ENCODE results near the gene DIPK1A.

The DIPK1A gene

DNA sequence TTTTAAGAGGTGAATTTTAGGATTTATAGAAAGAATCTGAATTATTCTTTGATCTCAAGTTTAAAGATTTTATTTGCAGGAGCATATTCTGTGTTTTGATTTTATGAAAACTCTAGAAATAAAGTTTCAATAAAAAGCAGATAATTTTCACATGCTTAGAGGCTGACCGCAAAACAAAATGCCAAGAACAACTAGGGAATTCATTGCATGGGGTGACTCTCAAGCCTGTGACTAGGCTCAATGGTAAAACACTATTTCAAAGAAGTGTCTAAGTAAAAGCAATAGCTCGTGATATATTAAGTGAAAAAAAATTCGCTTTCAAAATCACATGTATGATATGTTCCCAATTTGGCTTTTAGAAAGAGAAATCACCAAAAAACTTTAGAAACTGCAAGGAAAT, 79.9 kb downstream of the DIPK1A start:
- DNase-seq (ENCODE audit: extremely low read depth in 1 of 2, low read depth in 1 of 2): no peak

DNA sequence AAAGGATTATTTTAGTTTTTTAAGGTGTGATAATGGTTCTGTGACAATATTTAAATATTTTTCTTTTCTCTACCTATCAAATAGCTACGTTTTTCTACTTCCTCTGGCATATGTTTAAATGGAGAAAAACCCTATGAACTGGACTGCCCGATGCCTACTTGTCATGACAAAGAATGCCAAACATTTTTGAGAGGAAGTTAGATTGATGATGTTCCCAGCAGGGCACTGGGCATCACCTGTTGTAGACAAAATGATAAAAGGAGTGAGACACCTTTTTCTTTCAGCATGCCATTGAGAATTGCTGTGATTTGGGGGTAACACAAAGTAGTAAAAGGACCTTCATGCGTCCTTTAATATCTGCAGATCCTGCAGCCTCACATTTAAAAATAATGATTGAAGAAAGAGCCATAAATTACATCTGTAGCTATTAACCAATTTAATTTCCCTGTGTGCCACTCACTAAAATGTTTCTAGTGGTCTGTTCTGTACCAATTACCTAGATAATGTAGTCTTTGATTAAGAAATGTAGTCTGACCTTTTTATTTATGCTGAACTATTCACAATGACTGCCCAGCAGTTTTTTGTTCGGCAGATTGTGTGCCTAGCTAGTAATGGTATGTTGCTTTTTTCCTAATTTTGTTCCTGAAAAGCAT, 81.8 kb downstream of the DIPK1A start:
- DNase-seq (ENCODE audit: extremely low read depth in 1 of 2, low read depth in 1 of 2): no peak

DNA sequence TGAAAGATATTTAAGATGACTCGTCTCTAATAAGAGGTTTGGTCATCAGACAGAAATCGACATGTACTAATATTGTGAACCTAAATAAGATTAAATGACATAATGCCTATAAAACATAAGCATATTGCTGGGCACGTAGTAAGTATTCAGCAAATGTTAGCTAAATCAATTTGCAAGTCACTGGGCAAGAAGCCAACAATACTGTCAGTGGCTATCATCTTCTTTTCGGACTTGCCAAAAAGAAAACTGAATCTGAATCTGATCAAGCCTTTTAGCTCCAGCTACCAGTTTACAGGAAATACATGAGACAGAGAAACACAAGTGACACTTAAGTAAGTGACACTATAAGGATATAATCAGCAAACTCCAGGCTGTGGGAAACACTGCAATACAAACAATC, 83.5 kb downstream of the DIPK1A start:
- no peak for DNase-seq (ENCODE audit: extremely low read depth in 1 of 2, low read depth in 1 of 2)

DNA sequence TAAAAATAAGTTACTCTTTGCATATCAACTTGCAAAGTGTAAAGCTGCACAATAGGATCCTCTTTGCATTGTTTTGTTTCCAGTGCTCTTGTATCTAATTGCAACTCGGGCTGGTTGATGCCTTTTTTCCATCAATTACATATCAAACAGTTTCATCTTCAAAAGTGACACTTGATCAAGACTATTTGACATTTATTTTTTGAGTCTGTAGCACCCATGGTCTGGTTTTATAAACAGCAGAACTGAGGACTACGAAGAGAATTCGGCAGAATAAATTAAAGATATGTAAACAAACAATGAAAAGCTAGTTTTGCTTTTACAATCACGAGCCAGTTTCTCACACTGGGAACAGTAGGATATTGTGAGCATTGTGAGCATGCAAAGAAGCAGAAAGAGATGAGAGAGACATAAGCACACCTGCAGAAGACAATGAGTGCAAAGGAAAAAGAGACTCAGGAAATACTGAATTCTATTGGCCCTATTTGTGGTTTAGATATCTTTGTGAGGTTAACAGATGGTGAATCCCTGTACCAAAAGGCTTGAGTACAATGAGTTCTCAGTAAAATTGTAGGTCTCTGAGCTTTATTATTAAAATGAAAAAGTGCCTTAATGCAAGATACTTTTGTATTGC, 84.1 kb downstream of the DIPK1A start:
- DNase-seq (ENCODE audit: extremely low read depth in 1 of 2, low read depth in 1 of 2): no peak

DNA sequence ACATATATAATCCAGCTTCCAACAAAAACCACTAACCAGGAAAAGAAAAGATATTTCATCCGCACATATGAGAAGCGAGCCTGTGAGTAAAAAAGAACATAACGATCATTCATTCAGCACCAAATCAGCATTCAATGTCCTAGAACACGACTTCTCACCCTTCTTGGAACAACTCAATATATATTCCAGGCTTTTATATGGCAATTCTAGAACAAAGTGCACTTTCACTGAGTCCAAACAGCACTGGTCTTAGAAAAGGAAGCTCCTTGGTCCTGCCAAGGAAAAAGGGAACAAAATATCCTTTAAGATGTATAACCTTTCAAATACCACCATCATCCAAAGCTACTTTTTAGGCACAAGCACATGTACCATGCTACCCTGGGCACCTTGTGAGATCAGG, 84.9 kb downstream of the DIPK1A start:
- DNase-seq (ENCODE audit: extremely low read depth in 1 of 2, low read depth in 1 of 2): no peak

DNA sequence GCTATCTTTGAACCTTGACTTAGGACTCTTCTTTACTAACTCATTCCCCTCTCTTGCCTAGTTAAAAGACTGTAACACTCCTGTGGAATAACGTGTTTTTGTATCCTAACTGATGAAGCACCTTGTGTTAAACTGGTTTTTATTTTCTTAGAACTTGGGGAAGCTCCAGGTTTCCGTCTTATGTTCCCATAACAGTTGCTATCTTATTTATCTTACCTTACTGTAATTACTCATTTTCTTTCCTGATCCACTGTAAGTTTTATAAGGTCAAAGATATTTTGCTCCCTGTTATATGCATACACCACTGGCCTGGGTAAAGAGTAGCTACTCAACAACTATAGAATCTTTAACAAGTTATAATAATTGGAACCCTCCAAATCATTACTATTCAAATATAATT, 86.3 kb downstream of the DIPK1A start:
- no peak for DNase-seq (ENCODE audit: extremely low read depth in 1 of 2, low read depth in 1 of 2)

DNA sequence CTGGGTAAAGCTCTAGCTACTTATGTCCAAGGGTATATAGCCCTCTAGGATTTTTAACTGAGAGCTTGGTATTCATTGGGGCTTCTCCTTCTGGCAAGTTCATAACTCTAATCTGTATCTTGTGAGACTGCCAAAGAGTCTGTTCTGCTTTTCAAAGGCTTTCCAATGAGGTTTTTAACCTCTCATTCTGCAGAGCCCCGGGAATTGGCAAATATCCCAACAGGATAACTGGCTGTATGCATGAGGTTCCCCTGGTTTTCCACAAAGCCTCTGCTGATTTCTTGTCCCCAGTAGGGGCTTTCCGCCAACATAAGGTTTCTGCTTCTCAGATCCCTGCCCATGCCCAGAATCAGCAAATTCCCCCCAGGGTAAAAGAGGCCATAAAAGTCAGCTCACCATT, 88.5 kb downstream of the DIPK1A start:
- DNase-seq (ENCODE audit: extremely low read depth in 1 of 2, low read depth in 1 of 2): no peak

DNA sequence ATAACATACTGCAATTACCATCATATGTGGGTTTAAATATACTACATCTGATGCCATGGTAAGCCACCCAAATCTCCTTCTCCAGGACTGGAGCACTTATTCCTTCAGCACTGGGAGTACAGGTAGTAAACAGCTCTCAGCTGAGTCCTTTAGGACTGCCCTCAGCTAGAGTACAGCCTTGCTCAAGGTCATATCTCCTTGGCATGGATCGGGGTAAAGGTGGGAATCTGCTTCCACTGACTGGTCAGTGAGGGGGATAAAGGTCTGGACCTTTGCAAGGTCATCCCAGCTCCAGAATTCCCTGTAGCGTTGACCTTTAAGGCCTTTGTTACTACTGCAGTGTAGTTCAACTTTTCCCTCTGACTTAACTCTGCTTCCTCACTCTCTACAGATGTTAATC, 90.7 kb downstream of the DIPK1A start:
- DNase-seq (ENCODE audit: extremely low read depth in 1 of 2, low read depth in 1 of 2): no peak

DNA sequence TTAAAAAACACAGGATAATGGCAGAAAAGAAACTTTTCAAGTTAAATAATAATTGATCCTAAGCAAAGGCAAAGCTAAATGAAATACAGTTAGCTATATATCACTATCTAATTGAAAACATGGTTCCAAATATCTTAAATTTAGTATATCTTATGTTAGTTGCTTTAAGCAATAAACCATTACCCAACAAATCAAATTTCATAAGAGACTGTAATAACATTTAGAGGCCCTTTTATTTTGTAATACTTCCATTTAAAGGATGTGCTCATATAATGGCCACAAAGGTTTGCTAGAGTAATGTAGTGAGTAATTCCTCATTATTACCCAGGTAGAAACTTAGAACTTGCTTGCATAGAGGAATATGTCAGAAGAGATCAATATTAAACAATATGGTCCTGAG, 97.1 kb downstream of the DIPK1A start:
- no peak for DNase-seq (ENCODE audit: extremely low read depth in 1 of 2, low read depth in 1 of 2)

DNA sequence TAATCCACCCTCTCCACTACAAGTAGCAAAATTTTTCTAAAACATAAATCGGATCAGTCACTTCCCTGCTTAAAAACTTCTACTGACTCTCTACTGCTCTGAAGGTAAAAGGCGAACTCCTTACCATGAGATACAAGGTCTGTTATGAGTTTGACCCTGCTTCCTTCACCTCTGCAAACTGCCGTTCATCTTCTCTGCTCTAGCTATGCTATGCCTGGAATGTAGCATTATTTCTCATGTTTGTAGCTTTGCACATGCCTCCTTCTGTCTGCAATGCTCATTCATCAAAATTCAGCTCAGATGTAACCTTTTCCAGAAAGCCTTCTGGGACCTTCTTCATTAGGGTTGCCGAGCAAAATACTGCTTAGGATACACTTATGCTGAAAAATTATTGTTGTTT, 98.7 kb downstream of the DIPK1A start:
- DNase-seq (ENCODE audit: extremely low read depth in 1 of 2, low read depth in 1 of 2): no peak

DNA sequence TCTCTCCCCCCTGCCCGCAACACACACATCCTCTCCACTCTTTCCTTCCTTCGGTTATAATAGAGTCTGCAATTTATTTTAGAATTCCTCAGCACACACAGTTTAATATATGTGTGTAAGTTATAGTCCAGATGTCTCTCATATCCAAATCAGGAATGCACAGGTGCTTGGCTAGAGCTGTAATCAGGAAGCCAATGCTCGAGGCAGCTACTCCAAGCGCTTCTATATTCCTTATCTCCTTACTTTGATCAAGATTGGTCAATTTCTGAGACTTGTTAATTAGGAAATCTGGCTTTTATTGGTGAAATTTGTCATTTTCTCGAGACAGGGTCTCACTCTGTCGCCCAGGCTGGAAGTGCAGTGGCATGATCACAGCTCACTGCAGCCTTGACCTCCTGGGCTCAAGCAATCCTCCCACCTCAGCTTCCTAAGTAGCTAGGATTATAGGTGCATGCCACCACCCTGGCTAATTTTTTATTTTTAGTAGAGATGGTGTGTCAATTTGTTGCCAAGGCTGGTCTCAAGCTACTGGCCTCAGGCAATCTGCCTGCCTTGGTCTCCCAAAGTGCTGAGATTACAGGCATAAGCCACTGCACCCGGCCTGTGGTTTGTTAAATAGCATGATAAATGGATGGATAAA, 101.7 kb downstream of the DIPK1A start:
- DNase-seq (ENCODE audit: extremely low read depth in 1 of 2, low read depth in 1 of 2): no peak

DNA sequence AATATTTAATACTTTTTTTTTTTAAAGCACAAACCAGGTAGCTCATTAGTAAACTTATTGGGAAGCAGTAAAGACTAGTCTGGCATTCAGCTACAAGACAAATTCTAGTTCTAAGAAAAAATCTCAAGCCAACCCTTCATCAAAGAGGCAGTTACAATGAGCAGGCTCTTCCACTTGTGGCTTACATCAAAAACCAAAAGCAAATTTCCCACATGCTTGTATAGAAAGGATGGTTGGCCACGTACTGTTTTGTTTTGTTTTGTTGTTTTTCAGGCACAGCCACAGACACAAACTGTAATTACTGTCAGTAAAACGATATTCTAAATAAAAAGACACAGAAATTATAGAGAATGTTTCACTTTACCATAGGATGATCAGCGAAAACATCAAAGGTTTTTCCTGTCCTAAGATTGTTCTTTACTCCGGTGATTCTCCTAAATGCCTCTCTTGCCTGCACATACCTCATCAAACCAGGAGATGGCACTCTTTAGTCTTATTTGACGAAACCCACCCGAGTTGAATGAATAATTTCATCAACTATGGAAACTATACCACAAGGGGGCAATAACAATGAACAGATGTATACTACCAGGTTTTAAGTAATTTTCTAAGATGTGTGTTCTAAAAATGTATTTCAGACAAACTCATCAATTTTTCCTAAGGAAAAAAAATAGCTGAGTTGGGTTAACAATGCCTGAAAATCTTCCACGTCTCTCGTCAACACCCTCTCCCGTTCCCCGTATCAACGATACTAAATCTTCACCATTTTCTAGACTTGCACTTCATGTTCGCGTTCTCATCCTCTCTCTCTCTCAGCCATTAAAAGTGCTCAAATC, 102.5 kb downstream of the DIPK1A start:
- DNase-seq (ENCODE audit: extremely low read depth in 1 of 2, low read depth in 1 of 2): peak in 1 of 2 donors; percentile 38

DNA sequence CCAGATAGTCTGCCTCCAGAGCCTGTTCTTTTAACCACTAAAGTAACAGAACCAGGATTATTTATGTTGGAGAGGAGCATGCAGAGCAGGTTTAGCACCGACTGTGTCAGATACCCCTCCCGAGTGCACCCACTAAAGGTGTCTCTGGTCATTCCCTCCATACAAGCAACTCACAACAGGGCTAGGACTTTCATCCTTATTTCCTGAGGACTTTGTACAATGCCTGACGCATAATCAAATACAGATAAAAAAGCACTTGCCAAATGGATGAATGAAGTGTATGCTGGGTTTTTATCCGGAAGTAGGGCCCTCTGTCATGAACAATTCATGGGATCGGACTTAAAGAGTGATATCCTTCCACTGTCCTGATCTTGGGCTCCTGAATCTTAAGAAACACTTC, 103.4 kb downstream of the DIPK1A start:
- no peak for DNase-seq (ENCODE audit: extremely low read depth in 1 of 2, low read depth in 1 of 2)

DNA sequence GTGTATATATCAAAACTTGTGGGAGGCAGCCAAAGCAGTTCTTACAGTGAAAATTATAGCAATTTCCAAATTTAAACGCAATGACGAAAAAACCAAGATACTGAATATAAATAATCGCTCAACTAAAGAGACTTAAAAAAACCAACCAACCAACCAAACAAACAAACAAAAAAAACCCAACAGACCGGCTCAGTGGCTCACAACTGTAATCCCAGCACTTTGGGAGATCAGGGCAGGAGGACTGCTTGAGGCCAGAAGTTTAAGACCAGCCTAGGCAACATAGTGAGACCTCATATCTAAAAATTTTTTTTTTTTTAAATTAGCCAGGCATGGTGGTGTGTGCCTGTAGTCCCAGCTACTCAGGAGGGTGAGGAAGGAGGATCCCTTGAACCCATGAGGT, 106.0 kb downstream of the DIPK1A start:
- DNase-seq (ENCODE audit: extremely low read depth in 1 of 2, low read depth in 1 of 2): no peak

DNA sequence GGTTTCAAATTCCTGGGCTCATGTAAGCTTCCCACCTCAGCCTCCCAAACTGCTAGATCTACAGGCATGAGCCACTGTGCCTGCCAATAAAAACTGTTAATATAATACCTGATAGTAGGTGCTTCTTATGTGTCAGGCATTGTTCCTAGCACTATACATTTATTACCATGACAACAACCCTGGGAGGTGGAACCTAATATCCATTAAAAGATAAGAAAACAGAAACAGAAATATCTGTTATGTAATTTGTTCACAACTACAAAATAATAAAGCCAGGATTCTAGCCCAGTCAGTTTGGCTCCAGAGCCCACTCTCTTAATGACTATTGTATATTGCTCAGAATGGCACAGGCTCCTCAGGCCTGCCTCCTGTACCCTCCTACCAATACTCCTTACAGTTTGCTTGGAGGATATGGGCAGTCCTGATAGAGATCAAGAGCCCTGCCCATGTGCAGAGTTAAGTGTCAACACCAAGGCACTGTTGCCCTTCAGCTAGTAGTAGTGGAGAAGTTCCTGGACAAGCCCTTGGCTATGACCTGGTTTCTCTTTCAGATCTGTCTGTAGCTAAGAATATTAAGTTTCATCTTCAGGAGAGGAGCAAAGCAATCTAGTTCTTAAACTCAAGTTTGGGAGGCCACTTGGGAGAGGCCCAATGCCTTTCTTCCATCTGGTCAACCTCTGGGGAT, 107.0 kb downstream of the DIPK1A start:
- DNase-seq (ENCODE audit: extremely low read depth in 1 of 2, low read depth in 1 of 2): no peak

DNA sequence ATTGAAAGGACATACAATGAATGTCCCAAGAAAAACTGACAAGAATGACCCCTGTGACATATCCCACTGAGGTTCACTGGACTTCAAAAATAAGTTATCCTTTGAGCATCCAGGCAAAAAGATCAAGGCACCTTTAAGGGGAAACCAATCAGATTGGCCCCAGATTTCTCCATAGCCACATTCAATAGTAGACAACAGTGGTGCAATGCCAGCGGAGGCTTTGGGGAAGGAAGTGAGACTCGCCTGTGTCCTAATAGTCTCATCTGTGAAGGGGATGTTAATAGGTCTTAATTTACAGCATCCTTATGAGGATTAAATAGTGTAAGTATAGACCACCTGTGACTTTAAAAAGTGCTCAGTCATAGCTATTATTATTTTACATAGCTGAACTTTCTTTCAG, 108.0 kb downstream of the DIPK1A start:
- no peak for DNase-seq (ENCODE audit: extremely low read depth in 1 of 2, low read depth in 1 of 2)

DNA sequence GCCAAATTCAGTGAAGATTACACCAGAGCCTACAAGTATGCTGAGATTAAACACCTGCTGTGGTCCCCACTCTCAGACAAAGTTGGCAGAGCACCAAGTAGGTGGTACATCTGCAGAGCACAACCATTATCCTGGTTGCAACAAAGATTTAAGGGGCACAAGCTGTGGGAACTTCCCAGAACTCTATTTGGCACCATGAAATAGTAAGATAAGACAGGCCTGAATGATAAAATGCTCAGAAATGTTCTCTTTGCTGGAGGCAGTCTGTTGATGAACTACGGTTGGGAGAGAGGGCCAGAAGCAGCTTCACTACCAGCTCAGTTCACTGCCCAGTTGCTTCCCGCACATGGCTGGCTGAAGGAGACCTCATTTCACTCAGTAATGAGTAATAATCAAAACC, 109.5 kb downstream of the DIPK1A start:
- no peak for DNase-seq (ENCODE audit: extremely low read depth in 1 of 2, low read depth in 1 of 2)

DNA sequence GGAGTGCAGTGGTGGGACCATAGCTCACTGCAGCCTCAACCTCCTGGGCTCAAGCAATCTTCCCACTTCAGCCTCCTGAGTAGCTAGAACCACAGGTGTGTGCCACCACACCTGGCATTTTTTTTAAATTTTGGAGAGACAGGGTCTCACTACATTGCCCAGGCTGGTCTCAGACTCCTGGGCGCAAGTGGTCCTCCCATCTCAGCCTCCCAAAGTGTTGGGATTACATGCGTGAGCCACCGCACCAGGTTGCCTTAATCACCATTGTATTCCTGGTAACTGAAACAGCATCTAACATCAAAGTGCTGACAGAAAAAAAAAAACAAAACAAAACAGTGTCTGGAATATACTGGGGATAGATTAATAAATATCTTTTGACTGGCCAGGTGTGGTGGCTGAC, 111.2 kb downstream of the DIPK1A start:
- DNase-seq (ENCODE audit: extremely low read depth in 1 of 2, low read depth in 1 of 2): no peak

DNA sequence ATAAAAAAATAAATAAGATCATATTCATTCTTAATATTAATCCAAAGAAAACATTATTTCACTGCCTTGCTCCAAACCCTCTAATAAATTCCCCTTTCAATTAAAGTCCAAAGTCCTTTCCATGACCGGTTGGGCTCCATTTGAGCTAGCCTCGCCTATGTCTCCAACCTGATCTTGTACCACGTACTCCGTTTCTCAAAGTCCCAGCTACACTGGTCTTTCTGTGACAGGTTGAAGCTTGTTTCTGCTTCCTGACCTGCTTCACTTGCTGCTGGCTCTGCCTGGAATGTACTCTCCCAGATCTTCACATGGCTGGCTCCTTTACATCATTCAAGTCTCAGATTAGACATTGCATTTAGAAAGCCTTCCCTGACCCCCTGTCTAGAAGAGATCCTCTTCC, 113.1 kb downstream of the DIPK1A start:
- no peak for DNase-seq (ENCODE audit: extremely low read depth in 1 of 2, low read depth in 1 of 2)

DNA sequence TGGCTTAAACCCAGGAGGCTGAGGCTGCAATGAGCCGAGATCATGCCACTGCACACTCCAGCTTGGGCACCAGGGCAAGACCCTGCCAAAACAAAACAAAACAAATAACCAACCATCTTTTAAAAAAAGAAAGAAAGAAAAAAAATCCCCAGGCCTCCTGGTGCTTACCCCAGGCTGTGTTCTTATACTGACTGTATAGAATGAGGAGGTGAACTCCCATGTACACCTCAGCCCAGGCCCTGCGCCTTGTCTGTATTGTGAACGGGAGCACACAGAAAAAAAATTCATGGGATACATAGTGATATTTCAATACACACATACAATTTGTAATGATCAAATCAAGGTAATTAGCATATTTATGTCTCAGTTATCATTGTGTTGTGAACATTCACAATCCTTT, 115.4 kb downstream of the DIPK1A start:
- no peak for DNase-seq (ENCODE audit: extremely low read depth in 1 of 2, low read depth in 1 of 2)

DNA sequence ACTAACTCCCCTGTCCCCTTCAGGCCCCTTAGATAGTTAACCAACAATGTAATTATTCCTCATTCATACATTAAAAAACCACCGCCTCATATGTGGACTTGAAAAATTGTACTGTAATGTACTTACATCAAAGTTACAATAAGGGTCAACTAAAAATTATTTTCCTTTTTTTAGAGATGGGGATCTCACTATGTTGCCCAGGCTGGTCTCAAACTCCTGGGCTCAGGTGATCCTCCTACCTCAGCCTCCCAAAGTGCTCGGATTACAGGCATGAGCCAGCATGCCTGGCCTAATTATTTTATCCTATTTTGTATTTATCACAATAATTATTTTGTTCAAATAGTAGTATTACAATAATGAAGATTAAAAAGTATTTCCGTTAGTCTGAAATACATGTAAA, 116.8 kb downstream of the DIPK1A start:
- no peak for DNase-seq (ENCODE audit: extremely low read depth in 1 of 2, low read depth in 1 of 2)
